ENCODE measurements around the gene PHACTR3. TPM values are rescaled to one million over a fixed set of nuclear protein-coding genes. Genes with fewer than 3 reads are reported as not detected.

The PHACTR3 gene
- total and polyA plus RNA-seq, 2 donors (not counting 3 experiments of a cell fraction or from before 2014, with no cell fraction given), result not detected

DNA sequence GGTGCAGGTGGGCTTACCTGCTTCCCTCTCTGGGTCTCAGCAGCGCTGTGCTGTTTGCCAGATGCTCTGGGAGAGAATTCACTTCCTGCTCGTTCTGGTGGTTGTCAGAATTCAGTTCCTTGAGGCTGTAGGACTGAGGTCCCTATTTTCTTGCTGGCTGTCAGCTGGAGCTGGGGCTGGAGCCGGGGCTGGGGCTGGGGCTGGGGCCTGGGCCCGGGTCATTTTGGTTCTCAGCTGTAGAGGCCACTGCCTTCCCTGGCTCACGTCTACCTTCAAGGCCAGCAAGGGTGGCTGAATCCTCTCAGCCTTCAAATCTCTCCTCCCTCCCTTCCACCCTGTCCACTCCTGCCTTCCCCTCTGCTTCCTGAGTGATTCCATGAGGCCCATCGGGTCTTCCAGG lies 16.8 kb upstream of the PHACTR3 start:
- dilution Hi-C loops (cut with MboI; ENCODE audit: extremely low pct_ligation_motif_present, low sequenced_read_pairs), result no loop called here
- CTCF ChIA-PET, result no interaction called here

More for the DNA sequence above, 16.8 kb upstream of the PHACTR3 start:
- no peaks in the 10 kb centered on the region for H3K9me1 ChIP-seq (replicated peaks; ENCODE audit: control insufficient read depth, extremely low read depth, insufficient read depth, low read length)
- H3K9ac ChIP-seq (replicated peaks; ENCODE audit: extremely low read depth, insufficient read depth, low read length), result no peak overlapping the region
- H3K4me3 ChIP-seq (replicated peaks in 1 of 3; ENCODE audit: insufficient read depth in 1 of 3, low read depth in 1 of 3, low read length in 3 of 3), result no peak overlapping the region
- no peak overlapping the region for H2AFZ ChIP-seq (ENCODE audit: low read depth, low read length)
- H3K27me3 ChIP-seq (ENCODE audit: control insufficient read depth in 2 of 2, insufficient read depth in 2 of 2, low read length in 2 of 2), result no peaks in the 10 kb centered on the region
- no peaks in the 10 kb centered on the region for H4K20me1 ChIP-seq (replicated peaks; ENCODE audit: control insufficient read depth, extremely low read depth, insufficient read depth, low read length)
- no TSS peak for BruUV-seq (replicated peaks)
- FAIRE-seq (no peak), DNase-seq (ENCODE audit: low read depth, low spot score) (no peak)
- H3K79me2 ChIP-seq (ENCODE audit: control insufficient read depth, insufficient read depth, low read length), result no peaks in the 10 kb centered on the region
- POLR2A ChIA-PET, result no interaction called here
- no peaks in the 10 kb centered on the region for H3K4me1 ChIP-seq (ENCODE audit: control insufficient read depth, extremely low read depth, insufficient read depth, low read length)
- H3K36me3 ChIP-seq (ENCODE audit: control insufficient read depth in 2 of 2, extremely low read depth in 1 of 2, insufficient read depth in 2 of 2, low read length in 2 of 2), result no peaks in the 10 kb centered on the region
- H3K9me3 ChIP-seq (replicated peaks; ENCODE audit: control insufficient read depth, insufficient read depth, low read length), result no peaks in the 10 kb centered on the region
- no peak overlapping the region for H3K27ac ChIP-seq (ENCODE audit: insufficient read depth, low read depth, low read length)
- H3K4me2 ChIP-seq (ENCODE audit: insufficient read depth, low read length), result no peak overlapping the region
- intact Hi-C loops (cut with micrococcal nuclease), result no loop called here
- TF ChIP-seq EZH2 (IDR thresholded peaks at IDR 0.05; ENCODE audit: borderline replicate concordance, low read depth, low read length, severe bottlenecking), result no peak
- TF ChIP-seq MYC (IDR thresholded peaks at IDR 0.05; ENCODE audit: low read depth, low read length), result no peak
- no peak for TF ChIP-seq POLR2A (IDR thresholded peaks at IDR 0.05; ENCODE audit: low read depth, low read length)
- no peak for TF ChIP-seq JUN (IDR thresholded peaks at IDR 0.05; ENCODE audit: borderline replicate concordance, insufficient read depth, insufficient read length, low read depth)
- TF ChIP-seq, protein P1, sequence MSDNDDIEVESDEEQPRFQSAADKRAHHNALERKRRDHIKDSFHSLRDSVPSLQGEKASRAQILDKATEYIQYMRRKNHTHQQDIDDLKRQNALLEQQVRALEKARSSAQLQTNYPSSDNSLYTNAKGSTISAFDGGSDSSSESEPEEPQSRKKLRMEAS (IDR thresholded peaks at IDR 0.05; ENCODE audit: insufficient read depth, insufficient read length), result no peak
- TF ChIP-seq POLR2AphosphoS5 (IDR thresholded peaks at IDR 0.05; ENCODE audit: insufficient read depth, low read depth, low read length), result no peak
- no peak for TF ChIP-seq FOS (IDR thresholded peaks at IDR 0.05; ENCODE audit: borderline replicate concordance, insufficient read depth, low read length)
- TF ChIP-seq GATA2 (IDR thresholded peaks at IDR 0.05; ENCODE audit: insufficient read depth, insufficient read length, low read depth, low read length), result no peak
- TF ChIP-seq, protein P2, sequence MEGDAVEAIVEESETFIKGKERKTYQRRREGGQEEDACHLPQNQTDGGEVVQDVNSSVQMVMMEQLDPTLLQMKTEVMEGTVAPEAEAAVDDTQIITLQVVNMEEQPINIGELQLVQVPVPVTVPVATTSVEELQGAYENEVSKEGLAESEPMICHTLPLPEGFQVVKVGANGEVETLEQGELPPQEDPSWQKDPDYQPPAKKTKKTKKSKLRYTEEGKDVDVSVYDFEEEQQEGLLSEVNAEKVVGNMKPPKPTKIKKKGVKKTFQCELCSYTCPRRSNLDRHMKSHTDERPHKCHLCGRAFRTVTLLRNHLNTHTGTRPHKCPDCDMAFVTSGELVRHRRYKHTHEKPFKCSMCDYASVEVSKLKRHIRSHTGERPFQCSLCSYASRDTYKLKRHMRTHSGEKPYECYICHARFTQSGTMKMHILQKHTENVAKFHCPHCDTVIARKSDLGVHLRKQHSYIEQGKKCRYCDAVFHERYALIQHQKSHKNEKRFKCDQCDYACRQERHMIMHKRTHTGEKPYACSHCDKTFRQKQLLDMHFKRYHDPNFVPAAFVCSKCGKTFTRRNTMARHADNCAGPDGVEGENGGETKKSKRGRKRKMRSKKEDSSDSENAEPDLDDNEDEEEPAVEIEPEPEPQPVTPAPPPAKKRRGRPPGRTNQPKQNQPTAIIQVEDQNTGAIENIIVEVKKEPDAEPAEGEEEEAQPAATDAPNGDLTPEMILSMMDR (IDR thresholded peaks at IDR 0.05; ENCODE audit: extremely low read depth in 1 of 2, insufficient read depth in 1 of 2, low read depth in 1 of 2, low read length in 2 of 2), result no peak
